ENCODE measurements around the gene RACK1.

- TF ChIP-seq CTCF (optimal IDR thresholded peaks at IDR 0.05 in 1 of 3, IDR thresholded peaks at IDR 0.05 in 1 of 3, conservative IDR thresholded peaks at IDR 0.05 in 1 of 3; ENCODE audit: extremely low read depth in 1 of 3, insufficient read depth in 2 of 3, low read length in 3 of 3), result no peak
- no peak for TF ChIP-seq EZH2 (IDR thresholded peaks at IDR 0.05; ENCODE audit: low read length)
Measured at GRCh38 chr5:181219262-181220177, 24.2 kb downstream of the RACK1 start.
